Motor neuron (in vitro differentiated cells): ENCODE data around the gene CCDC194. TPM values are rescaled to one million over a fixed set of nuclear protein-coding genes. Genes with fewer than 3 reads are reported as not detected.

Experiments used
- total RNA-seq, 8 experiments: library from RNA; unstranded; fragments of 300-600 nt; gene quantifications; 2 replicates each; pipeline versions ENCODE4 v1.2.3 to v1.2.4, GENCODE V29; 2022

The CCDC194 gene
- total RNA-seq, 8 experiments from 2014 or later: 0.22 to 1.1 (median 0.39) TPM; not detected in 4

Other genes with a start within 250 kb of the CCDC194 start
- 10 to 100 TPM; 14.7 to 31.0 (median 22.9) TPM for gene USE1, start 178.8 kb downstream of the CCDC194 start, total RNA-seq
- 10 to 100 TPM in 3 of 8 experiments, 1 to 10 TPM in 5; 5.4 to 19.2 (median 9.5) TPM for gene OCEL1, start 168.0 kb downstream of the CCDC194 start, total RNA-seq
- 10 to 100 TPM; 16.7 to 27.0 (median 19.5) TPM for gene NR2F6, start 148.3 kb downstream of the CCDC194 start, total RNA-seq
- under 1 TPM in 7 of 8 experiments, not detected in 1; 0.07 to 0.59 (median 0.27) TPM for gene USHBP1, start 129.5 kb downstream of the CCDC194 start, total RNA-seq
- gene BABAM1, start 126.8 kb downstream of the CCDC194 start, total RNA-seq: 10 to 100 TPM; 50.6 to 91.4 (median 64.5) TPM
- gene ANKLE1, start 112.3 kb downstream of the CCDC194 start, total RNA-seq: 1 to 10 TPM in 6 of 8 experiments, under 1 TPM in 2; 0.46 to 2.9 (median 1.4) TPM
- 10 to 100 TPM in 3 of 8 experiments, 1 to 10 TPM in 5; 6.2 to 16.2 (median 8.2) TPM for gene ABHD8, start 90.8 kb downstream of the CCDC194 start, total RNA-seq
- 10 to 100 TPM; 31.8 to 72.9 (median 50.1) TPM for gene MRPL34, start 88.3 kb downstream of the CCDC194 start, total RNA-seq
- gene DDA1, start 84.6 kb downstream of the CCDC194 start, total RNA-seq: 10 to 100 TPM; 39.4 to 85.9 (median 67.4) TPM
- gene ANO8, start 59.3 kb downstream of the CCDC194 start, total RNA-seq: 10 to 100 TPM in 5 of 8 experiments, 1 to 10 TPM in 3; 1.3 to 18.0 (median 10.8) TPM
- gene GTPBP3, start 56.6 kb downstream of the CCDC194 start, total RNA-seq: 10 to 100 TPM in 7 of 8 experiments, 1 to 10 TPM in 1; 9.0 to 31.3 (median 17.0) TPM
- 1 to 10 TPM in 1 of 8 experiments, under 1 TPM in 6, not detected in 1; 0.05 to 2.5 (median 0.27) TPM for gene PLVAP, start 16.9 kb downstream of the CCDC194 start, total RNA-seq
- 100 to 1,000 TPM in 1 of 8 experiments, 10 to 100 TPM in 5, 1 to 10 TPM in 2; 6.8 to 217 (median 31.0) TPM for gene BST2, start 11.4 kb upstream of the CCDC194 start, total RNA-seq
- 10 to 100 TPM; 23.2 to 52.3 (median 37.9) TPM for gene MVB12A, start 25.9 kb upstream of the CCDC194 start, total RNA-seq
- 1 to 10 TPM in 1 of 8 experiments, under 1 TPM in 6, not detected in 1; 0.23 to 1.7 (median 0.29) TPM for gene TMEM221, start 54.5 kb upstream of the CCDC194 start, total RNA-seq
- not detected for gene NXNL1, start 66.7 kb upstream of the CCDC194 start, total RNA-seq
- 10 to 100 TPM in 5 of 8 experiments, 1 to 10 TPM in 3; 6.5 to 30.5 (median 10.5) TPM for gene SLC27A1, start 76.3 kb upstream of the CCDC194 start, total RNA-seq
- 10 to 100 TPM; 42.0 to 83.7 (median 60.5) TPM for gene PGLS, start 117.5 kb upstream of the CCDC194 start, total RNA-seq
- 100 to 1,000 TPM in 1 of 8 experiments, 10 to 100 TPM in 7; 19.7 to 101 (median 31.0) TPM for gene COLGALT1, start 161.5 kb upstream of the CCDC194 start, total RNA-seq